ENCODE results near the gene P3H3.

The P3H3 gene

GRCh38 chr12:6834254-6834653 lies 6.0 kb downstream of the P3H3 start:
- Histone ChIP-seq H3K4me3 (ENCODE audit: low read length) (no peak overlapping the region), H3K27me3 (ENCODE audit: low read depth, low read length) (peaks cover 9% of the 10 kb centered on the region; the same call in 1 of the 2 replicates), H3K9me3 (ENCODE audit: insufficient read depth, low read length) (no peaks in the 10 kb centered on the region), H2AFZ (ENCODE audit: low read depth, low read length) (no peak overlapping the region), H4K20me1 (ENCODE audit: insufficient read depth, low read length) (no peaks in the 10 kb centered on the region), H3K4me2 (ENCODE audit: low read length) (no peak overlapping the region), H3K4me1 (ENCODE audit: low read length) (peaks cover 24% of the 10 kb centered on the region), H3K79me2 (ENCODE audit: low read length) (no peaks in the 10 kb centered on the region), H3K36me3 (replicated peaks; ENCODE audit: low read depth, low read length) (peaks cover 2% of the 10 kb centered on the region), H3K27ac (ENCODE audit: low read length) (no peak overlapping the region), H3K9ac (ENCODE audit: low read length) (no peak overlapping the region)
- TF ChIP-seq EZH2phosphoT487 (IDR thresholded peaks at IDR 0.05; ENCODE audit: low read depth) (no peak), CTCF (IDR thresholded peaks at IDR 0.05; ENCODE audit: low read depth, low read length) (no peak)

- Histone ChIP-seq H3K9me3 (ENCODE audit: insufficient read depth, low read length) (no peaks in the 10 kb centered on the region), H3K79me2 (ENCODE audit: low read length) (no peaks in the 10 kb centered on the region), H2AFZ (ENCODE audit: low read depth, low read length) (no peak overlapping the region), H3K9ac (ENCODE audit: low read length) (no peak overlapping the region), H3K27ac (ENCODE audit: low read length) (no peak overlapping the region), H3K36me3 (replicated peaks; ENCODE audit: low read depth, low read length) (peaks cover 2% of the 10 kb centered on the region), H3K4me3 (ENCODE audit: low read length) (no peak overlapping the region), H3K4me2 (ENCODE audit: low read length) (no peak overlapping the region), H3K27me3 (ENCODE audit: low read depth, low read length) (peaks cover 8% of the 10 kb centered on the region; the same call in 1 of the 2 replicates), H3K4me1 (ENCODE audit: low read length) (peaks cover 28% of the 10 kb centered on the region), H4K20me1 (ENCODE audit: insufficient read depth, low read length) (no peaks in the 10 kb centered on the region)
- TF ChIP-seq CTCF (IDR thresholded peaks at IDR 0.05; ENCODE audit: low read depth, low read length) (no peak), EZH2phosphoT487 (IDR thresholded peaks at IDR 0.05; ENCODE audit: low read depth) (no peak)
Observed at GRCh38 chr12:6834873-6835272, 6.7 kb downstream of the P3H3 start.

GRCh38 chr12:6836851-6837250 lies 8.6 kb downstream of the P3H3 start:
- Histone ChIP-seq H3K27me3 (ENCODE audit: low read depth, low read length) (no peaks in the 10 kb centered on the region), H3K36me3 (replicated peaks; ENCODE audit: low read depth, low read length) (peaks cover under 1% of the 10 kb centered on the region), H3K4me3 (ENCODE audit: low read length) (no peak overlapping the region), H2AFZ (ENCODE audit: low read depth, low read length) (no peak overlapping the region), H3K27ac (ENCODE audit: low read length) (no peak overlapping the region), H3K79me2 (ENCODE audit: low read length) (no peaks in the 10 kb centered on the region), H4K20me1 (ENCODE audit: insufficient read depth, low read length) (no peaks in the 10 kb centered on the region), H3K4me2 (ENCODE audit: low read length) (no peak overlapping the region), H3K9ac (ENCODE audit: low read length) (no peak overlapping the region), H3K9me3 (ENCODE audit: insufficient read depth, low read length) (no peaks in the 10 kb centered on the region), H3K4me1 (ENCODE audit: low read length) (peaks cover 41% of the 10 kb centered on the region)
- TF ChIP-seq CTCF (IDR thresholded peaks at IDR 0.05; ENCODE audit: low read depth, low read length) (no peak), EZH2phosphoT487 (IDR thresholded peaks at IDR 0.05; ENCODE audit: low read depth) (no peak)

GRCh38 chr12:6837370-6838060 lies 9.3 kb downstream of the P3H3 start:
- Histone ChIP-seq H3K36me3 (replicated peaks; ENCODE audit: low read depth, low read length) (no peaks in the 10 kb centered on the region), H3K4me1 (ENCODE audit: low read length) (peaks cover 41% of the 10 kb centered on the region), H3K4me2 (ENCODE audit: low read length) (no peak overlapping the region), H3K27ac (ENCODE audit: low read length) (no peak overlapping the region), H3K9me3 (ENCODE audit: insufficient read depth, low read length) (no peaks in the 10 kb centered on the region), H3K27me3 (ENCODE audit: low read depth, low read length) (no peaks in the 10 kb centered on the region), H2AFZ (ENCODE audit: low read depth, low read length) (no peak overlapping the region), H3K79me2 (ENCODE audit: low read length) (no peaks in the 10 kb centered on the region), H4K20me1 (ENCODE audit: insufficient read depth, low read length) (no peaks in the 10 kb centered on the region), H3K4me3 (ENCODE audit: low read length) (no peak overlapping the region), H3K9ac (ENCODE audit: low read length) (no peak overlapping the region)
- TF ChIP-seq EZH2phosphoT487 (IDR thresholded peaks at IDR 0.05; ENCODE audit: low read depth) = no peak
- no peak for TF ChIP-seq CTCF (IDR thresholded peaks at IDR 0.05; ENCODE audit: low read depth, low read length)

All from OCI-LY3 (cell line).